Testis (tissue), 2 donors: Measurements from ENCODE around the gene CCDC154.
"Not testable (repeated sequence)": the region's sequence is repeated elsewhere in the genome, so short reads cannot be mapped to it uniquely, and the experiment has no call there.

Experiments used
- POLR2A ChIP-seq: fragments of 450-650 bp; IDR thresholded peaks from one replicate; pipeline ENCODE4 v1.6.1; 2017; ENCODE audit warnings: antibody characterized with exemption, mild to moderate bottlenecking, moderate library complexity
- TF ChIP-seq, protein P1 (sequence below), 3 experiments: fragments of 450-650 bp in 2 of 3; fragments of 200-600 bp in 1 of 3; sonication (generic) in 1 of 3; IDR thresholded peaks; one replicate each; pipeline ENCODE4 v1.5.1; 2016 to 2019; ENCODE audit warnings: antibody characterized with exemption in 3 of 3, mild to moderate bottlenecking in 2 of 3, moderate library complexity in 1 of 3

DNA sequence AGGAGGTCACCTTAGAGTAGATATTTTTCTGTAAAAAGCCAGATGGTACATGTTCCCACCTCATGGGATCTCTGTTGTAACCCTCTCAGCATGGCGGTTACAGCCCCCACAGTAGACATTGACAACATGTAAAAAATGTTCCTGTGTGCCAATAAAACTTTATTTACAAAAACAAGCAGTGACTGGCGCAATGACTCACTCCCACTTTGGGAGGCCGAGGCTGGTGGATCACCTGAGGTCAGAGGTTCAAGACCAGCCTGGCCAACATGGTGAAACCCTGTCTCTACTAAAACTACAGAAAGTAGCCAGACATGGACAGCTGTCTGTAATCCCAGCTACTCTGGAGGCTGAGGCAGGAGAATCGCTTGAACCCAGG lies 4.7 kb downstream of the CCDC154 start:
- not testable (repeated sequence) for TF ChIP-seq POLR2A
- TF ChIP-seq, protein P1, sequence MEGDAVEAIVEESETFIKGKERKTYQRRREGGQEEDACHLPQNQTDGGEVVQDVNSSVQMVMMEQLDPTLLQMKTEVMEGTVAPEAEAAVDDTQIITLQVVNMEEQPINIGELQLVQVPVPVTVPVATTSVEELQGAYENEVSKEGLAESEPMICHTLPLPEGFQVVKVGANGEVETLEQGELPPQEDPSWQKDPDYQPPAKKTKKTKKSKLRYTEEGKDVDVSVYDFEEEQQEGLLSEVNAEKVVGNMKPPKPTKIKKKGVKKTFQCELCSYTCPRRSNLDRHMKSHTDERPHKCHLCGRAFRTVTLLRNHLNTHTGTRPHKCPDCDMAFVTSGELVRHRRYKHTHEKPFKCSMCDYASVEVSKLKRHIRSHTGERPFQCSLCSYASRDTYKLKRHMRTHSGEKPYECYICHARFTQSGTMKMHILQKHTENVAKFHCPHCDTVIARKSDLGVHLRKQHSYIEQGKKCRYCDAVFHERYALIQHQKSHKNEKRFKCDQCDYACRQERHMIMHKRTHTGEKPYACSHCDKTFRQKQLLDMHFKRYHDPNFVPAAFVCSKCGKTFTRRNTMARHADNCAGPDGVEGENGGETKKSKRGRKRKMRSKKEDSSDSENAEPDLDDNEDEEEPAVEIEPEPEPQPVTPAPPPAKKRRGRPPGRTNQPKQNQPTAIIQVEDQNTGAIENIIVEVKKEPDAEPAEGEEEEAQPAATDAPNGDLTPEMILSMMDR (IDR thresholded peaks at IDR 0.05): not testable (repeated sequence)
